Caco-2 (cell line): ENCODE results near the gene CHKA. TPM values are rescaled to one million over a fixed set of nuclear protein-coding genes. Genes with fewer than 3 reads are reported as not detected.

ENCODE experiments used
- BruUV-seq: library from RNA; stranded (reverse); fragments of 400-500 nt; replicated peaks from 2 replicates; lab custom pipeline; 2021; lab: Mats Ljungman, UMichigan
- CTCF ChIA-PET: fragments of 300-600 bp; sonication (Branson Sonifier 250); formaldehyde crosslinking; loops from one replicate; lab custom pipeline; 2022; ENCODE audit warnings: antibody characterized with exemption; lab: Charles Lee
- POLR2A ChIA-PET: fragments of 300-600 bp; sonication (Branson Sonifier 250); formaldehyde crosslinking; loops from one replicate; lab custom pipeline; 2022; ENCODE audit warnings: antibody characterized with exemption; lab: Charles Lee
- DNase-seq, 2 experiments: peaks; one replicate each; pipeline versions ENCODE4 v3.0.0 to v3.0.0-alpha.2; 2020 to 2022
- H3K27me3 ChIP-seq: replicated peaks from 2 replicates; pipeline ENCODE4 v1.6.0; 2011; ENCODE audit warnings: low read length; ENCODE audit not compliant: control insufficient read depth, insufficient read depth
- H3K36me3 ChIP-seq: 2 replicates; pipeline ENCODE4 v1.5.1; 2011; ENCODE audit warnings: low read length; ENCODE audit not compliant: control insufficient read depth, insufficient read depth
- H3K4me1 ChIP-seq: fragments of 250-450 bp; sonication (Bioruptor Pico); 2 replicates; pipeline ENCODE4 v1.5.1; 2020; ENCODE audit warnings: mild to moderate bottlenecking
- H3K4me3 ChIP-seq: 2 replicates; pipeline ENCODE4 v1.5.1; 2011; ENCODE audit warnings: low read depth, mild to moderate bottlenecking, control low read depth, low read length
- H3K9me3 ChIP-seq: fragments of 250-450 bp; sonication (Bioruptor Pico); 2 replicates; pipeline ENCODE4 v1.5.1; 2020; ENCODE audit warnings: mild to moderate bottlenecking, moderate library complexity
- H3K27ac Mint-ChIP-seq: one replicate; pipeline ENCODE4 v1.8.0; 2022; ENCODE audit warnings: mixed read lengths; ENCODE audit not compliant: unreplicated experiment
- H3K27me3 Mint-ChIP-seq: one replicate; pipeline ENCODE4 v1.8.0; 2022; ENCODE audit warnings: mixed read lengths; ENCODE audit not compliant: insufficient read depth, unreplicated experiment
- H3K36me3 Mint-ChIP-seq: one replicate; pipeline ENCODE4 v1.8.0; 2022; ENCODE audit warnings: mild to moderate bottlenecking, mixed read lengths; ENCODE audit not compliant: insufficient read depth, unreplicated experiment
- H3K4me1 Mint-ChIP-seq: one replicate; pipeline ENCODE4 v1.8.0; 2022; ENCODE audit warnings: low read depth, mixed read lengths; ENCODE audit not compliant: unreplicated experiment
- H3K4me3 Mint-ChIP-seq: one replicate; pipeline ENCODE4 v1.8.0; 2022; ENCODE audit warnings: mild to moderate bottlenecking, moderate library complexity, mixed read lengths; ENCODE audit not compliant: unreplicated experiment
- H3K9me3 Mint-ChIP-seq: one replicate; pipeline ENCODE4 v1.8.0; 2022; ENCODE audit warnings: mixed read lengths; ENCODE audit not compliant: unreplicated experiment
- intact Hi-C: fragments of 100-400 bp; cut with micrococcal nuclease; formaldehyde crosslinking; loops from one replicate; pipeline ENCODE4 v1.10.0; 2022; ENCODE audit not compliant: unreplicated experiment
- total RNA-seq: library from RNA; stranded (reverse); gene quantifications from 2 replicates; pipeline ENCODE4 v1.2.3, GENCODE V29; 2022
- TF ChIP-seq, protein P1 (sequence below), 2 experiments: fragments of 200-600 bp in 1 of 2; IDR thresholded peaks; 1 replicate in 1 of 2; 2 replicates in 1 of 2; pipeline versions ENCODE4 v1.5.1 to v1.8.0; 2011 to 2022; ENCODE audit warnings: antibody characterized with exemption in 1 of 2, control low read depth in 1 of 2, inconsistent platforms in 1 of 2, low read depth in 1 of 2, low read length in 1 of 2, mild to moderate bottlenecking in 1 of 2, moderate library complexity in 1 of 2; ENCODE audit not compliant: insufficient read depth in 1 of 2, severe bottlenecking in 1 of 2, unreplicated experiment in 1 of 2

CHKA gene
- total RNA-seq, 1 experiment from 2014 or later: 169 TPM

DNA sequence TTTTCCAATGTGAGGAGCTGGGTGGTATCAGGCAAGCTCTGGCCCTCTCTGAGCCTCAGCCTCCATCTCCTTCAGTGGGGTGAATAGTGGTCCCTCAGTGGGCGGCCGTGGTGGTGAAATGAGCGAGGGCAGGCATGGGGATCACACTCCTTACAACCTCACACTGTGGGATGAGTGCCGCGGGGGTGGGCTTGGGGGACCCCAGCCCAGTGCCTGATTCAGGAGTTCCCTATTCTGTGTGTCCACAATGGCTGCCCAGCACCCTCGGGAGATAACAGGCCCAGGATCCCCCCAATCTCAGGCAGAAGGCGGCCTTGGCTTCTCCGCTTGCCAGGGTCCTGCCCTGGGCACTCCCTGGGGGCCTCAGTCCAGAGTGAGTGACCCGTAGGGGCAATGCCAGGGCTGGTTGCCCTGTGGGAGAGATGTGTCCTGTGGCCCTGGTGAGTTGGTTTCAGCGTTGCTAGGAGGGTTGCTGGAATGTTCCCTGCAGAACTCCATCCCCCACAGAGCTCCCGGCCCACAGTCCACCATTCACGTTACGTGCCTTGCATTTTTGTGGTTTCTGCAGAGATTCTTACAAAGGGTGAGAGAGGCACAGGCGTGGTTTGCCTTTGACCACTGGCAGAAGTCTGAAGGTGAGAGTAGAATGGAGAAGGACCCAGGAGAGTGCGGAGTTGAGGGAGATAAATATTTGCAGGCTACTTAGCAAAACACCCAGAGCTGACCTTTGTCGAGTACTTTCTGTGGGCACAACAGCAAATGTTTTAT is 108.2 kb downstream of the CHKA start:
- Histone ChIP-seq H3K27me3 (no peaks in the 10 kb centered on the region), H3K4me3 (no peak overlapping the region), H3K9me3 (no peaks in the 10 kb centered on the region), H3K4me1 (peaks cover 67% of the 10 kb centered on the region), H3K36me3 (no peaks in the 10 kb centered on the region)
- H3K4me3 Mint-ChIP-seq: no peak overlapping the region
- H3K27ac Mint-ChIP-seq: peak overlapping the region; percentile 64
- H3K4me1 Mint-ChIP-seq: peaks cover 33% of the 10 kb centered on the region
- peaks cover 7% of the 10 kb centered on the region for H3K36me3 Mint-ChIP-seq
- DNase-seq: peak; percentile 69 to 87
- TF ChIP-seq, protein P1, sequence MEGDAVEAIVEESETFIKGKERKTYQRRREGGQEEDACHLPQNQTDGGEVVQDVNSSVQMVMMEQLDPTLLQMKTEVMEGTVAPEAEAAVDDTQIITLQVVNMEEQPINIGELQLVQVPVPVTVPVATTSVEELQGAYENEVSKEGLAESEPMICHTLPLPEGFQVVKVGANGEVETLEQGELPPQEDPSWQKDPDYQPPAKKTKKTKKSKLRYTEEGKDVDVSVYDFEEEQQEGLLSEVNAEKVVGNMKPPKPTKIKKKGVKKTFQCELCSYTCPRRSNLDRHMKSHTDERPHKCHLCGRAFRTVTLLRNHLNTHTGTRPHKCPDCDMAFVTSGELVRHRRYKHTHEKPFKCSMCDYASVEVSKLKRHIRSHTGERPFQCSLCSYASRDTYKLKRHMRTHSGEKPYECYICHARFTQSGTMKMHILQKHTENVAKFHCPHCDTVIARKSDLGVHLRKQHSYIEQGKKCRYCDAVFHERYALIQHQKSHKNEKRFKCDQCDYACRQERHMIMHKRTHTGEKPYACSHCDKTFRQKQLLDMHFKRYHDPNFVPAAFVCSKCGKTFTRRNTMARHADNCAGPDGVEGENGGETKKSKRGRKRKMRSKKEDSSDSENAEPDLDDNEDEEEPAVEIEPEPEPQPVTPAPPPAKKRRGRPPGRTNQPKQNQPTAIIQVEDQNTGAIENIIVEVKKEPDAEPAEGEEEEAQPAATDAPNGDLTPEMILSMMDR (IDR thresholded peaks at IDR 0.05; ENCODE audit: insufficient read depth in 1 of 2, low read depth in 1 of 2, low read length in 1 of 2, severe bottlenecking in 1 of 2, unreplicated experiment in 1 of 2): no peak
- POLR2A ChIA-PET: interaction anchor here (0.6 kb wide), 1 partner anchor 10 kb away, joined by 4 read pairs; no protein-coding TSS in a partner anchor
- CTCF ChIA-PET: interaction anchor here (1.0 kb wide), 1 partner anchor 196 kb away, joined by 4 read pairs; no protein-coding TSS in a partner anchor
- H3K27me3 Mint-ChIP-seq: no peaks in the 10 kb centered on the region
- no peaks in the 10 kb centered on the region for H3K9me3 Mint-ChIP-seq
- intact Hi-C loops: no loop called here
- no TSS peak for BruUV-seq

GRCh38 chr11:68012044-68012842 is 108.9 kb downstream of the CHKA start:
- Histone ChIP-seq H3K4me1 (peaks cover 64% of the 10 kb centered on the region), H3K36me3 (no peaks in the 10 kb centered on the region), H3K9me3 (no peaks in the 10 kb centered on the region), H3K27me3 (no peaks in the 10 kb centered on the region), H3K4me3 (no peak overlapping the region)
- intact Hi-C loops: no loop called here
- no peaks in the 10 kb centered on the region for H3K9me3 Mint-ChIP-seq
- peak overlapping the region; percentile 64 for H3K27ac Mint-ChIP-seq
- H3K27me3 Mint-ChIP-seq: no peaks in the 10 kb centered on the region
- DNase-seq: no peak
- H3K4me1 Mint-ChIP-seq: peaks cover 30% of the 10 kb centered on the region
- ChIA-PET CTCF (interaction anchor here (1.0 kb wide), 1 partner anchor 197 kb away, joined by 4 read pairs; no protein-coding TSS in a partner anchor), POLR2A (no interaction called here)
- no TSS peak for BruUV-seq
- no peak overlapping the region for H3K4me3 Mint-ChIP-seq
- H3K36me3 Mint-ChIP-seq: peaks cover 7% of the 10 kb centered on the region
- TF ChIP-seq, protein P1 (IDR thresholded peaks at IDR 0.05; ENCODE audit: insufficient read depth in 1 of 2, low read depth in 1 of 2, low read length in 1 of 2, severe bottlenecking in 1 of 2, unreplicated experiment in 1 of 2): no peak
